IPS-18a (cell line): Measurements from ENCODE around the gene PLEKHA8.
A peak's percentile ranks its signal among the peaks of the same experiment; 100 is the strongest.

Experiments
- H3K27ac ChIP-seq: one replicate; pipeline ENCODE4 v1.5.1; 2013; ENCODE audit warnings: low read length
- H3K27me3 ChIP-seq: one replicate; pipeline ENCODE4 v1.6.1; 2013; ENCODE audit warnings: mild to moderate bottlenecking, low read length; ENCODE audit not compliant: control insufficient read depth, insufficient read depth
- H3K36me3 ChIP-seq: one replicate; pipeline ENCODE4 v1.6.1; 2013; ENCODE audit warnings: low read depth, low read length; ENCODE audit not compliant: control insufficient read depth
- H3K4me1 ChIP-seq: one replicate; pipeline ENCODE4 v1.6.1; 2013; ENCODE audit warnings: low read depth, low read length; ENCODE audit not compliant: control insufficient read depth
- H3K4me3 ChIP-seq: one replicate; pipeline ENCODE4 v1.5.1; 2013; ENCODE audit warnings: low read length
- H3K9ac ChIP-seq: one replicate; pipeline ENCODE4 v1.6.1; 2013; ENCODE audit warnings: mild to moderate bottlenecking, low read length, moderate library complexity
- H3K9me3 ChIP-seq: one replicate; pipeline ENCODE4 v1.6.1; 2013; ENCODE audit warnings: low read depth, low read length; ENCODE audit not compliant: control insufficient read depth

The PLEKHA8 gene

DNA sequence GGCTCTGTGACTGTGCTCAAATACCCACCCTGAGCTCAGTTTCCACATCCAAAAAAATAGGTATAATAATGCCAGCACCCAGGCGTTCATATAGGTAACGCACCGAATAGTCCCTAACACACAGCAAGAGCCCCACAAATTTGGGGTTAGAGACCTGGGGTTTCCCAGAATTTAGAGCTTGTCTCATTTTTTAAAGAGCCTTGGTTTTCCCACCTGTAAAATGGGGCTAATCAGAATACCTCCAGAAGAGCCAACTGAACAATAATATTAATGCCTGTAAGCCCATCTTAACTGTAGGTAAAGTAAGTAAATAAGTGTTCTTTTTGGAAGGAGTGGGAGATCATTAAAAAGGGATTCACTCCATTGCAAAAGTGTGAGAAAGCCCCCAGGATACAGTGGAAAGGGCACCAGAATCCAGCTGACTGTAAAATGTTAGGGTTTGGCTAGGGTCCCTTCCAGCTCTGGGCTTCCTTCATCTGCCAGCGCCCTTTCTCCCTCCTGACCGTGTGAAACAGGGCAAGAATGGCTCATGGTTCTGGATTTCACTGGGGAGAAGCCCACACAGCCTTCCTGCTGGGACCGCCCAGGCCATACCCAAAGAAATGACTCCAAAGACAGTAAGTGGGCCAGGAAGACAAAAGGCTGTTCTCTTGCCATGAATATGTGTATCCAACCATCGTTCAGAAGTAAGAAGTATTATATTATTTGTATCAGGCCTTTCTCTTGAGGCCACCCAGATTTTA is 108.7 kb downstream of the PLEKHA8 start:
- Histone ChIP-seq H3K27ac (no peak overlapping the region), H3K9ac (no peak overlapping the region), H3K9me3 (no peaks in the 10 kb centered on the region), H3K27me3 (peaks cover 38% of the 10 kb centered on the region), H3K4me1 (peaks cover 6% of the 10 kb centered on the region), H3K36me3 (no peaks in the 10 kb centered on the region), H3K4me3 (peak overlapping the region; percentile 80)

DNA sequence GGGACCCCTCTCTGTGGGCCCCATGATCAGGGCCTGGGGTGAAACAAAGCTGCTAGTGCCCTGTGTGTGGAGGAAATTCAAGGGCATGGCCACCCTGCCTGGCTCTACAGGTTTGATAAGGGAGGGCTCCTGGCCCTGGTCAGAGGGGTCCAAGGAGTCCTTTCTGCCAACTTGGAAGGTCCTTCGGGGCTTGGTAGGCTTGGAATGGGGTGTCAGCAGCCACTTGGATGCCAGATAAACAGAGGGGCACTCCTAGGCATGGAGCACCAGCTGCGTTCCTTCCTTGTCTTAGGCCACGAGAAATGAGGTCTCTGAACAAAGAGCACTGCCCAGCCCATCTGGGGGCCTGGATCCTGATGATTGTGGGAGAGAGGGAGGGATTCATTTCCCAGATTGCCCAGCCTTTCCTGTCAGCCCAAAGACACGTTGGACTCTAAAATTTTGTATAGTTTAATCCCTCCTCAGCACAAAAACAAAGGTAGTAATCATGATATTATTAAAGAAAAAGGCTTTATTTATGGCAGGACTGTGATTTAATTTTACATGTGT is 111.7 kb downstream of the PLEKHA8 start:
- no peak overlapping the region for H3K9ac ChIP-seq
- H3K4me3 ChIP-seq = no peak overlapping the region
- no peaks in the 10 kb centered on the region for H3K4me1 ChIP-seq
- peaks cover 26% of the 10 kb centered on the region for H3K27me3 ChIP-seq
- no peaks in the 10 kb centered on the region for H3K9me3 ChIP-seq
- no peaks in the 10 kb centered on the region for H3K36me3 ChIP-seq
- H3K27ac ChIP-seq = no peak overlapping the region

- no peaks in the 10 kb centered on the region for H3K36me3 ChIP-seq
- H3K4me3 ChIP-seq = no peak overlapping the region
- no peak overlapping the region for H3K9ac ChIP-seq
- H3K4me1 ChIP-seq = no peaks in the 10 kb centered on the region
- no peak overlapping the region for H3K27ac ChIP-seq
- peaks cover 26% of the 10 kb centered on the region for H3K27me3 ChIP-seq
- H3K9me3 ChIP-seq = no peaks in the 10 kb centered on the region
Measured at GRCh38 chr7:30140456-30140855, 112.2 kb downstream of the PLEKHA8 start.

DNA sequence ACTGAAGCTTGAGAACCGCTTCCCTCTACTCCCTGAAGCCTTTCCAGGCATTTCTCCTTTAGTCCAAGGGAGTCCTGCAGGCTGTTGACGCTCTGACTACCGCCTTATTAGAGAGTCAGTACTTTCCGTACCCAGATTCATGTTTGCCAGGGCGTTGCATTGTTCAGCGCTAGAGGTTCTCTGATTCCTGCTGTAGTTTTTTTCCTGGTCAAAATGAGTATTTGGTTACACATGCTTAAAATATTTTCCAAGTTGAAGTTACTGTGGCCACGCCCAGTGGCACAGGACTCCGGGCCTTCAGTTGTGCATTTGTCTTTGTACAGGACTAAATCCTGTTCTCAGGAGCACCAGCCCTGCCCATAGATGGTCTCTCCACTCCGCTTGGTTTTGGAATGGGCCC is 114.5 kb downstream of the PLEKHA8 start:
- Histone ChIP-seq H3K27me3 (peaks cover 3% of the 10 kb centered on the region), H3K4me1 (no peaks in the 10 kb centered on the region), H3K27ac (no peak overlapping the region), H3K9me3 (no peaks in the 10 kb centered on the region), H3K36me3 (no peaks in the 10 kb centered on the region), H3K4me3 (no peak overlapping the region), H3K9ac (no peak overlapping the region)

- Histone ChIP-seq H3K27me3 (no peaks in the 10 kb centered on the region), H3K9me3 (no peaks in the 10 kb centered on the region), H3K4me1 (no peaks in the 10 kb centered on the region), H3K27ac (no peak overlapping the region), H3K9ac (no peak overlapping the region), H3K36me3 (no peaks in the 10 kb centered on the region), H3K4me3 (no peak overlapping the region)
Measured at GRCh38 chr7:30143748-30144251, 115.6 kb downstream of the PLEKHA8 start.

- H3K4me1 ChIP-seq = no peaks in the 10 kb centered on the region
- no peaks in the 10 kb centered on the region for H3K36me3 ChIP-seq
- H3K27ac ChIP-seq = no peak overlapping the region
- H3K9ac ChIP-seq = no peak overlapping the region
- H3K9me3 ChIP-seq = no peaks in the 10 kb centered on the region
- no peak overlapping the region for H3K4me3 ChIP-seq
- no peaks in the 10 kb centered on the region for H3K27me3 ChIP-seq
Measured at GRCh38 chr7:30144657-30145306, 116.6 kb downstream of the PLEKHA8 start.

DNA sequence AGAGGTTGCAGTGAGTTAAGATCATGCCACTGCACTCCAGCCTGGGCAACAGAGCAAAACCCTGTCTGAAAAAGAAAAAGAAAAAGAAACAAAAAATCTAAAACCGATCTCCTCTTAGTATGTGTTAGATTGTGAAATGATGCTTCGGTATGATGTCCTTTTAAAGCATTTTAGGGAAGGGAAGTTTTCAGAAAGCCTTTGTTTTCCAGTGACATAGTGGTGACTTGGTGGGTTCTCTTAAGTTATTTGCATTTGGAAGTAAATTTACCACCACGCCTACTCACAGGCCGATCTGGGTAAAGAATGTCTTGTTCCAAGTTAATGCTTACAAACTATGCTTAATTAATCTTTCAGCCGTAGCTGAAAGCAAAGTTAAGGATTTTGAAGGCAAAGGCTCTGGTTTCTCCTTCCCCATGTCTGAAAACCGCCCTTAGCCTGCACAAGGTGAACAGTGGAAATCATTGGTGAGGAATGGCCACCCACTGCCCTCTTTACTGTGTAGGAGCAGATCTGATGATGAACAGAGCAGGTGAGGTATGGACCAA is 117.3 kb downstream of the PLEKHA8 start:
- no peaks in the 10 kb centered on the region for H3K36me3 ChIP-seq
- no peak overlapping the region for H3K27ac ChIP-seq
- no peak overlapping the region for H3K4me3 ChIP-seq
- H3K9me3 ChIP-seq = no peaks in the 10 kb centered on the region
- H3K27me3 ChIP-seq = no peaks in the 10 kb centered on the region
- no peaks in the 10 kb centered on the region for H3K4me1 ChIP-seq
- no peak overlapping the region for H3K9ac ChIP-seq

GRCh38 chr7:30146127-30146612 is 118.0 kb downstream of the PLEKHA8 start:
- no peaks in the 10 kb centered on the region for H3K27me3 ChIP-seq
- no peak overlapping the region for H3K9ac ChIP-seq
- no peak overlapping the region for H3K27ac ChIP-seq
- H3K4me3 ChIP-seq = no peak overlapping the region
- H3K36me3 ChIP-seq = no peaks in the 10 kb centered on the region
- no peaks in the 10 kb centered on the region for H3K9me3 ChIP-seq
- no peaks in the 10 kb centered on the region for H3K4me1 ChIP-seq

DNA sequence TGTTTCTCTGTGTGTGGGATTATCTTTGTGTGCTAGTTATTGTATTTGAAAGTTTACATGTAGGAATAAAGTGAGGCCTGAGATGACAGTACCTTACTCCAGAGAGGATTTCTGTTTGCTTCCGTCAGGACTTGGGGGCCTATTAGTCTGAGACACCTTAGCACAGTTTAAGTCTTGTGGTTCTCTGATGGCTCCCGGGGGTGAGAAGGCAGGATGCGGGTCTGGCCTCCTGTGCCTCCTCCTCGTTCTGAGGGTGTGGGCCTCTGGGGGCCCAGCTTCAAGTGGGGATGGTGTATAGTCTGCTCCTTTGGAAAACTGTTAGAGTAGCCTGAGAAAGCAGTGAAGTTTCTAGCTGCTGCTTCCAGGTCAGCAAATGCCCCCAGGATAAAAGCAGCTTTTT is 119.0 kb downstream of the PLEKHA8 start:
- Histone ChIP-seq H3K36me3 (no peaks in the 10 kb centered on the region), H3K4me3 (no peak overlapping the region), H3K4me1 (no peaks in the 10 kb centered on the region), H3K9ac (no peak overlapping the region), H3K9me3 (no peaks in the 10 kb centered on the region), H3K27me3 (no peaks in the 10 kb centered on the region), H3K27ac (no peak overlapping the region)

DNA sequence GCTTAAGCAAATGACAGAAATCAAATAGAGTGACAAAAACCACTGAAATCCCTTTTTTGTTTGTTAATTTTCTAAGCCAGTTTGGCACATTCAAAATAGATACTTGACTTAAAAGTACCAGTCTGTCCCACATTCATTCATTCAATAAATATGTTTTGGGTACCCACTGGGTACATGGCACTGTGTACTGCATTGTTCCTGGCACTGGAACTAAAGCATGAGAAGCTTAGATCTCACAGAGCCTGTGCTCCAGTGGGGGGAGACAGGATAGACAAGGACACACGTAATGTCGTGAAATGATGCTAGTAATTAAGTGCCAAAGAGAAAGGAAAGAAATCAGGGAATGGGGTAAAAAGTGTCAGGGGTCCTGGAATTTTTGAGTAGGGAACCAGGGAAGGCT is 119.6 kb downstream of the PLEKHA8 start:
- H3K4me1 ChIP-seq = no peaks in the 10 kb centered on the region
- no peaks in the 10 kb centered on the region for H3K36me3 ChIP-seq
- H3K9ac ChIP-seq = no peak overlapping the region
- H3K27me3 ChIP-seq = no peaks in the 10 kb centered on the region
- H3K9me3 ChIP-seq = no peaks in the 10 kb centered on the region
- no peak overlapping the region for H3K27ac ChIP-seq
- H3K4me3 ChIP-seq = no peak overlapping the region

GRCh38 chr7:30148426-30148825 is 120.2 kb downstream of the PLEKHA8 start:
- H3K9me3 ChIP-seq = no peaks in the 10 kb centered on the region
- H3K36me3 ChIP-seq = no peaks in the 10 kb centered on the region
- no peaks in the 10 kb centered on the region for H3K27me3 ChIP-seq
- no peaks in the 10 kb centered on the region for H3K4me1 ChIP-seq
- no peak overlapping the region for H3K4me3 ChIP-seq
- no peak overlapping the region for H3K9ac ChIP-seq
- H3K27ac ChIP-seq = no peak overlapping the region
